ENCODE data around the gene PRKN.

- TF ChIP-seq CTCF (IDR thresholded peaks at IDR 0.05; ENCODE audit: poor library complexity) (no peak), EZH2 (IDR thresholded peaks at IDR 0.05; ENCODE audit: borderline replicate concordance) (no peak)
Measured at GRCh38 chr6:161956082-161956481, 771.5 kb downstream of the PRKN start.
